ENCODE data around the gene ESPL1. TPM values are rescaled to one million over a fixed set of nuclear protein-coding genes. Genes with fewer than 3 reads are reported as not detected.

ESPL1 gene
- total RNA-seq, 1 experiment from 2014 or later: 9.4 TPM

GRCh38 chr12:53222170-53222721, 45.9 kb upstream of the ESPL1 start:
- H3K4me2 ChIP-seq (ENCODE audit: low read depth, low read length, poor library complexity, severe bottlenecking): peak overlapping the region; percentile 100
- no peaks in the 10 kb centered on the region for H3K9me3 ChIP-seq (ENCODE audit: low read length)
- no peak overlapping the region; the same call in 1 of the 2 replicates for H2AFZ ChIP-seq (ENCODE audit: low read length)
- peak overlapping the region; percentile 91 for H3K9ac ChIP-seq (ENCODE audit: low read length)
- no peak for DNase-seq
- H3K79me2 ChIP-seq (ENCODE audit: low read length): no peaks in the 10 kb centered on the region
- H3K27me3 ChIP-seq (ENCODE audit: low read length): 0 out of 2 replicates have a peak, but pooled peaks cover 3% of the 10 kb centered on the region
- H3K4me3 ChIP-seq (ENCODE audit: low read length): peak overlapping the region; percentile 67
- H3K27ac ChIP-seq (ENCODE audit: low read length): no peak overlapping the region
- H3K36me3 ChIP-seq (ENCODE audit: insufficient read depth, low read length): no peaks in the 10 kb centered on the region
- H4K20me1 ChIP-seq (ENCODE audit: insufficient read depth, low read depth, low read length): no peaks in the 10 kb centered on the region
- peaks cover 28% of the 10 kb centered on the region for H3K4me1 ChIP-seq (ENCODE audit: low read length)
- H3K9me2 ChIP-seq (replicated peaks; ENCODE audit: insufficient read depth, low read length): no peaks in the 10 kb centered on the region

GRCh38 chr12:53222806-53223261, 45.3 kb upstream of the ESPL1 start:
- no peak for DNase-seq
- no peak overlapping the region for H3K9ac ChIP-seq (ENCODE audit: low read length)
- H3K4me2 ChIP-seq (ENCODE audit: low read depth, low read length, poor library complexity, severe bottlenecking): no peak overlapping the region

GRCh38 chr12:53223389-53224060, 44.6 kb upstream of the ESPL1 start:
- H3K4me3 ChIP-seq (ENCODE audit: low read length): no peak overlapping the region
- H4K20me1 ChIP-seq (ENCODE audit: insufficient read depth, low read depth, low read length): no peaks in the 10 kb centered on the region
- no peak overlapping the region for H3K4me2 ChIP-seq (ENCODE audit: low read depth, low read length, poor library complexity, severe bottlenecking)
- H2AFZ ChIP-seq (ENCODE audit: low read length): no peak overlapping the region
- no peak overlapping the region for H3K27ac ChIP-seq (ENCODE audit: low read length)
- H3K9me2 ChIP-seq (replicated peaks; ENCODE audit: insufficient read depth, low read length): no peaks in the 10 kb centered on the region
- H3K9ac ChIP-seq (ENCODE audit: low read length): no peak overlapping the region
- H3K79me2 ChIP-seq (ENCODE audit: low read length): no peaks in the 10 kb centered on the region
- H3K36me3 ChIP-seq (ENCODE audit: insufficient read depth, low read length): no peaks in the 10 kb centered on the region
- no peak for DNase-seq
- peaks cover 28% of the 10 kb centered on the region for H3K4me1 ChIP-seq (ENCODE audit: low read length)
- H3K27me3 ChIP-seq (ENCODE audit: low read length): 0 out of 2 replicates have a peak, but pooled peaks cover 3% of the 10 kb centered on the region
- H3K9me3 ChIP-seq (ENCODE audit: low read length): no peaks in the 10 kb centered on the region

More at GRCh38 chr12:53222806-53223261, 45.3 kb upstream of the ESPL1 start:
- Histone ChIP-seq H3K9me3 (ENCODE audit: low read length) (no peaks in the 10 kb centered on the region), H3K9me2 (replicated peaks; ENCODE audit: insufficient read depth, low read length) (no peaks in the 10 kb centered on the region), H3K36me3 (ENCODE audit: insufficient read depth, low read length) (no peaks in the 10 kb centered on the region), H3K79me2 (ENCODE audit: low read length) (no peaks in the 10 kb centered on the region), H3K27ac (ENCODE audit: low read length) (no peak overlapping the region), H3K4me1 (ENCODE audit: low read length) (peaks cover 28% of the 10 kb centered on the region), H3K4me3 (ENCODE audit: low read length) (no peak overlapping the region), H4K20me1 (ENCODE audit: insufficient read depth, low read depth, low read length) (no peaks in the 10 kb centered on the region), H3K27me3 (ENCODE audit: low read length) (0 out of 2 replicates have a peak, but pooled peaks cover 3% of the 10 kb centered on the region), H2AFZ (ENCODE audit: low read length) (no peak overlapping the region)

- Histone ChIP-seq H3K36me3 (ENCODE audit: insufficient read depth, low read length) (no peaks in the 10 kb centered on the region), H3K27me3 (ENCODE audit: low read length) (0 out of 2 replicates have a peak, but pooled peaks cover 3% of the 10 kb centered on the region), H3K4me3 (ENCODE audit: low read length) (no peak overlapping the region), H3K9me3 (ENCODE audit: low read length) (no peaks in the 10 kb centered on the region), H3K79me2 (ENCODE audit: low read length) (no peaks in the 10 kb centered on the region), H3K27ac (ENCODE audit: low read length) (no peak overlapping the region), H3K9me2 (replicated peaks; ENCODE audit: insufficient read depth, low read length) (no peaks in the 10 kb centered on the region), H2AFZ (ENCODE audit: low read length) (no peak overlapping the region), H4K20me1 (ENCODE audit: insufficient read depth, low read depth, low read length) (no peaks in the 10 kb centered on the region), H3K9ac (ENCODE audit: low read length) (no peak overlapping the region), H3K4me2 (ENCODE audit: low read depth, low read length, poor library complexity, severe bottlenecking) (no peak overlapping the region), H3K4me1 (ENCODE audit: low read length) (peaks cover 26% of the 10 kb centered on the region)
- no peak for DNase-seq
Observed at GRCh38 chr12:53224061-53224896, 43.8 kb upstream of the ESPL1 start.

- H3K9ac ChIP-seq (ENCODE audit: low read length): no peak overlapping the region
- H3K4me1 ChIP-seq (ENCODE audit: low read length): peaks cover 18% of the 10 kb centered on the region
- no peak overlapping the region for H3K4me2 ChIP-seq (ENCODE audit: low read depth, low read length, poor library complexity, severe bottlenecking)
- no peaks in the 10 kb centered on the region for H4K20me1 ChIP-seq (ENCODE audit: insufficient read depth, low read depth, low read length)
- H3K9me3 ChIP-seq (ENCODE audit: low read length): no peaks in the 10 kb centered on the region
- H2AFZ ChIP-seq (ENCODE audit: low read length): no peak overlapping the region
- H3K27me3 ChIP-seq (ENCODE audit: low read length): no peaks in the 10 kb centered on the region
- H3K4me3 ChIP-seq (ENCODE audit: low read length): no peak overlapping the region
- DNase-seq: no peak
- no peak overlapping the region for H3K27ac ChIP-seq (ENCODE audit: low read length)
- no peaks in the 10 kb centered on the region for H3K9me2 ChIP-seq (replicated peaks; ENCODE audit: insufficient read depth, low read length)
- H3K36me3 ChIP-seq (ENCODE audit: insufficient read depth, low read length): no peaks in the 10 kb centered on the region
- no peaks in the 10 kb centered on the region for H3K79me2 ChIP-seq (ENCODE audit: low read length)
Observed at GRCh38 chr12:53224897-53225634, 43.0 kb upstream of the ESPL1 start.

GRCh38 chr12:53225635-53226424, 42.3 kb upstream of the ESPL1 start:
- Histone ChIP-seq H3K9me3 (ENCODE audit: low read length) (no peaks in the 10 kb centered on the region), H3K79me2 (ENCODE audit: low read length) (no peaks in the 10 kb centered on the region), H3K4me1 (ENCODE audit: low read length) (peaks cover 13% of the 10 kb centered on the region), H3K36me3 (ENCODE audit: insufficient read depth, low read length) (no peaks in the 10 kb centered on the region), H3K4me3 (ENCODE audit: low read length) (no peak overlapping the region), H3K9me2 (replicated peaks; ENCODE audit: insufficient read depth, low read length) (no peaks in the 10 kb centered on the region), H3K27me3 (ENCODE audit: low read length) (no peaks in the 10 kb centered on the region), H2AFZ (ENCODE audit: low read length) (no peak overlapping the region), H3K4me2 (ENCODE audit: low read depth, low read length, poor library complexity, severe bottlenecking) (no peak overlapping the region), H3K9ac (ENCODE audit: low read length) (no peak overlapping the region), H3K27ac (ENCODE audit: low read length) (no peak overlapping the region), H4K20me1 (ENCODE audit: insufficient read depth, low read depth, low read length) (no peaks in the 10 kb centered on the region)
- no peak for DNase-seq

- Histone ChIP-seq H3K4me2 (ENCODE audit: low read depth, low read length, poor library complexity, severe bottlenecking) (no peak overlapping the region), H3K9ac (ENCODE audit: low read length) (no peak overlapping the region), H2AFZ (ENCODE audit: low read length) (no peak overlapping the region), H3K9me3 (ENCODE audit: low read length) (no peaks in the 10 kb centered on the region), H3K4me3 (ENCODE audit: low read length) (no peak overlapping the region), H3K27ac (ENCODE audit: low read length) (no peak overlapping the region), H3K9me2 (replicated peaks; ENCODE audit: insufficient read depth, low read length) (no peaks in the 10 kb centered on the region), H3K27me3 (ENCODE audit: low read length) (no peaks in the 10 kb centered on the region), H3K36me3 (ENCODE audit: insufficient read depth, low read length) (no peaks in the 10 kb centered on the region), H3K79me2 (ENCODE audit: low read length) (no peaks in the 10 kb centered on the region), H3K4me1 (ENCODE audit: low read length) (peaks cover 12% of the 10 kb centered on the region), H4K20me1 (ENCODE audit: insufficient read depth, low read depth, low read length) (no peaks in the 10 kb centered on the region)
- no peak for DNase-seq
Observed at GRCh38 chr12:53226815-53227214, 41.3 kb upstream of the ESPL1 start.
